Heart right ventricle (tissue), 16 donors: ENCODE data around the gene RBBP5. TPM values are rescaled to one million over a fixed set of nuclear protein-coding genes. Genes with fewer than 3 reads are reported as not detected.

Source experiments
- ATAC-seq, 8 donors: fragments of 200-7000 bp; cut with Tn5 transposase; one replicate each; pipeline ENCODE4 v1.9.1; 2020; ENCODE audit warnings: mild to moderate bottlenecking in 8 of 8, moderate library complexity in 8 of 8, moderate number of reproducible peaks in 1 of 8
- DNase-seq, 2 donors: peaks; one replicate each; pipeline ENCODE4 v3.0.0-alpha.2; 2020
- H3K27ac ChIP-seq, 10 donors: fragments of 200-600 bp; sonication (generic) in 2 of 10; one replicate each; pipeline versions ENCODE4 v1.5.0 to v1.8.0; 2020 to 2022; ENCODE audit warnings: mild to moderate bottlenecking in 3 of 10
- H3K27me3 ChIP-seq, 7 donors: fragments of 200-600 bp; one replicate each; pipeline ENCODE4 v1.8.0; 2021 to 2022; ENCODE audit warnings: mild to moderate bottlenecking in 2 of 7
- H3K36me3 ChIP-seq, 9 donors: fragments of 200-600 bp; sonication (generic) in 1 of 9; one replicate each; pipeline versions ENCODE4 v1.5.0 to v1.8.0; 2020 to 2022; ENCODE audit warnings: mild to moderate bottlenecking in 2 of 9
- H3K4me1 ChIP-seq, 9 donors: fragments of 200-600 bp; sonication (generic) in 1 of 9; one replicate each; pipeline versions ENCODE4 v1.5.0 to v1.8.0; 2020 to 2022; ENCODE audit warnings: mild to moderate bottlenecking in 4 of 9
- H3K4me3 ChIP-seq, 10 donors: fragments of 200-600 bp; sonication (generic) in 2 of 10; one replicate each; pipeline versions ENCODE4 v1.5.0 to v1.8.0; 2020 to 2022; ENCODE audit warnings: mild to moderate bottlenecking in 7 of 10, moderate library complexity in 2 of 10
- H3K9me3 ChIP-seq, 11 donors: fragments of 200-600 bp in 10 of 11; sonication (generic) in 2 of 11; one replicate each; pipeline versions ENCODE4 v1.5.0 to v1.8.0; 2013 to 2022; ENCODE audit warnings: mild to moderate bottlenecking in 2 of 11, control low read depth in 1 of 11, moderate library complexity in 1 of 11
- WGBS, 2 donors: extraction: QIAGEN DNeasy Blood & Tissue Kit; methylation state at CpG; one replicate each; pipeline ENCODE4 v1.1.7; 2013; ENCODE audit warnings: inconsistent platforms in 1 of 2; 5-methylcytosine and 5-hydroxymethylcytosine counted together
- intact Hi-C, 10 donors: fragments of 100-400 bp; cut with DNase I; formaldehyde crosslinking; loops; one replicate each; pipeline versions ENCODE4 v1.11.1 to v1.14.2; 2022
- polyA plus RNA-seq, 2 donors: library from polyadenylated mRNA; stranded (reverse); fragments of 200-250 nt; gene quantifications; one replicate each; pipeline ENCODE4 v1.2.3, GENCODE V29; 2013
- total RNA-seq, 10 donors: library from RNA; stranded (reverse); fragmentation: NEBNext Ultra II Directional in 3 of 10; extraction: Animal tissue kit (Norgen Biotek cat#: 25700) in 3 of 10; gene quantifications; one replicate each; pipeline versions ENCODE4 v1.2.1 to v1.2.4, GENCODE V29; 2021 to 2023
- TF ChIP-seq, protein P1 (sequence below), 9 donors: fragments of 200-600 bp; sonication (generic) in 2 of 9; IDR thresholded peaks; one replicate each; pipeline versions ENCODE4 v1.5.0 to v1.8.0; 2021 to 2022; ENCODE audit warnings: antibody characterized with exemption in 9 of 9, mild to moderate bottlenecking in 5 of 9, moderate library complexity in 1 of 9
- donor health status: Arrhythmogenic right ventricular cardiomyopathy.
- donor health status: ischemic (EF 13 %, LVEDD 7.1; RV severe dilation, severe dysfunction).
- donor health status: healthy with polysubstance abuse.
- donor health status: DM: no; HTN: yes; CAD: no.
- donor health status: DM: no; HTN: no; CAD: no.
- donor health status: ischemic (EF 25% LVEDD 6.9; RV normal size, moderate dysfunction).
- donor health status: ischemic (EF 25% LVEDD 5.7; RV mildly dilated, moderate dysfunction).
- donor health status: healthy.
- donor health status: DM: yes; HTN: yes; CAD: no.
- donor health status: Ischemic cardiomyopathy.
- donor health status: ischemic (EF 35%, LVEDD 5.7; RV mildly dilated, moderate dysfunction).
- donor health status: nonischemic (EF 11% LVEDD 7.7; RV severe dilation, severe dysfunction).
- donor health status: DM: yes; HTN: yes; CAD: no.
- donor health status: PGD.
- donor health status: ischemic (EF 29% LVEDD 5.4; RV normal size, mild dysfunction).
- donor health status: nonischemic (EF 23%, LVEDD 6.1; RV moderate dilation, normal function).

Gene RBBP5
- total and polyA plus RNA-seq, 12 donors, result 3.4 to 12.4 (median 9.0) TPM

DNA sequence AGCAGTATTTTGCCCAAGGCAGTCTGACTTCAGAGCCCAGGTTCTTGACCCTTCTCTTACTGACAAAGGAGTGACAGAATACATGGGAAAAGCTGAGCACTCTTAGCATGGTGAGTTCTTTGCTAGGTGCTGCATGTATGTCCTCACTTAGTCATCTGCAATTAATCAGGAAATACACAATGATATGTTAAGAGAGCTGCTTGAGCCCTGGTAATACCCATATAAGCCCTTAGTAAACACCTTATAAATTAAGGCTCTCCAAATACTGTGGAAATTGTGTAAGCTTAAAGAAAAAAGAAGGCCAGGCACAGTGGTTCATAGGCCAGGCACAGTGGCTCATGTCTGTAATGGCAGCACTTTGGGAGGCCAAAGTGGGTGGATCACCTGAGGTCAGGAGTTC is 23.5 kb downstream of the RBBP5 start:
- H3K9me3 ChIP-seq, result no peaks in the 10 kb centered on the region
- no peak overlapping the region for H3K4me3 ChIP-seq
- no peak for DNase-seq
- no peak overlapping the region for H3K27ac ChIP-seq
- H3K36me3 ChIP-seq, result peaks cover 0 to 98% (median 88%) of the 10 kb centered on the region in 9 donors
- intact Hi-C loops, result no loop called here
- no peaks in the 10 kb centered on the region for H3K27me3 ChIP-seq
- no peak for ATAC-seq
- TF ChIP-seq, protein P1, sequence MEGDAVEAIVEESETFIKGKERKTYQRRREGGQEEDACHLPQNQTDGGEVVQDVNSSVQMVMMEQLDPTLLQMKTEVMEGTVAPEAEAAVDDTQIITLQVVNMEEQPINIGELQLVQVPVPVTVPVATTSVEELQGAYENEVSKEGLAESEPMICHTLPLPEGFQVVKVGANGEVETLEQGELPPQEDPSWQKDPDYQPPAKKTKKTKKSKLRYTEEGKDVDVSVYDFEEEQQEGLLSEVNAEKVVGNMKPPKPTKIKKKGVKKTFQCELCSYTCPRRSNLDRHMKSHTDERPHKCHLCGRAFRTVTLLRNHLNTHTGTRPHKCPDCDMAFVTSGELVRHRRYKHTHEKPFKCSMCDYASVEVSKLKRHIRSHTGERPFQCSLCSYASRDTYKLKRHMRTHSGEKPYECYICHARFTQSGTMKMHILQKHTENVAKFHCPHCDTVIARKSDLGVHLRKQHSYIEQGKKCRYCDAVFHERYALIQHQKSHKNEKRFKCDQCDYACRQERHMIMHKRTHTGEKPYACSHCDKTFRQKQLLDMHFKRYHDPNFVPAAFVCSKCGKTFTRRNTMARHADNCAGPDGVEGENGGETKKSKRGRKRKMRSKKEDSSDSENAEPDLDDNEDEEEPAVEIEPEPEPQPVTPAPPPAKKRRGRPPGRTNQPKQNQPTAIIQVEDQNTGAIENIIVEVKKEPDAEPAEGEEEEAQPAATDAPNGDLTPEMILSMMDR (IDR thresholded peaks at IDR 0.05), result no peak
- H3K4me1 ChIP-seq, result no peaks in the 10 kb centered on the region

DNA sequence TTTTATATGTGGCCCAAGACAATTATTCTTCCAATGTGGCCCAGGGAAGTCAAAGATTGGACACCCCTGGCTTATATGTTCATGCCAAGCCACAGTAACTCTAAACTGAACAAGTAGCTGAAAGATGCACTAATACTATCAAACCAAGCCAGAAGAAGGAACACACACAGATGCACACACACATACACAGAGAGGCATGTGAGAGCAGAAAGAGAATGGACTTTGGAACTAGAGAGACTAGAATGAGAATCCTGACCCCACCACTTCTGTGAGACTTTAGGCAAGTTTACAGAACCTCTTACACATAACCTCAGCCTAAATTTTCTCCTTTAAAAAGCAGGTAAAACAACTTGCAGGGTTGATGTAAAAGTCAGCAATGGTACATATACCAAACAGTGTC is 26.4 kb downstream of the RBBP5 start:
- ATAC-seq (no peak), DNase-seq (no peak)
- Histone ChIP-seq H3K9me3 (no peaks in the 10 kb centered on the region), H3K36me3 (peaks cover 0 to 98% (median 90%) of the 10 kb centered on the region in 9 donors), H3K27me3 (no peaks in the 10 kb centered on the region), H3K27ac (no peak overlapping the region), H3K4me1 (no peaks in the 10 kb centered on the region), H3K4me3 (no peak overlapping the region)
- TF ChIP-seq, protein P1 (IDR thresholded peaks at IDR 0.05), result no peak
- intact Hi-C loops, result no loop called here

DNA sequence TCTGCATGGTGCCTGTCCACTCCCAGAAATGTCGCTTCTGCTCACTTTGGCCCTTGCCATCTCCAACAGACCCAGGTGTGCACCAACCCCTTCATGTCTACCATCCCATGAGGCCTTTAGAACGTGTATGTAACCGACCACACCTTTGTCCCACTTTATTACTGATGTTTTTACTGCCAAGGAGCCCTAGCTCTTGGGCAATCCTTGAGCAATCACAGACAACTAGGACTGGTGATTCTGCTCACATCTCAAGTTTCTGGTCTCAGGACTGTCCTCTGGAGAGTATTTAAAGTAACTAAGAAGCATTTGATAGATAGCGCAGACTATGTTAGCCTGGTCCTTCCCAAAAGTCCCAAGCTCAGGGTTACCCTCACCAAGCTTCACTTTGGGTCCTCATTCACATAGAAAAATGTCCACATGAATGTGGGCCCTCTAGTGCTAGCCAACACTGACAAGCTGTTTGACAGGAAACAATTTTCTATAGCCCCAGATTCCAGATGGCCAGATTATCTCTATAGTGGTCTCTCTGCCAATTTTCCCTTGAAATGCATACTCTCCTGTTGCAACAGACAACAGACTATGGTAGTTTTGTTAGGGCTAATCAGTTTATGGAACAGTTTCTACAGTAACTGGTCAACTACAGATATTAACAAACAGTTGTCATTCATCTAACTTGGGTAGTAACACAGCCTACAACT is 30.6 kb downstream of the RBBP5 start:
- Histone ChIP-seq H3K4me1 (no peaks in the 10 kb centered on the region), H3K36me3 (peaks cover 0 to 97% (median 68%) of the 10 kb centered on the region in 9 donors), H3K4me3 (no peak overlapping the region), H3K27me3 (no peaks in the 10 kb centered on the region), H3K27ac (no peak overlapping the region), H3K9me3 (no peaks in the 10 kb centered on the region)
- DNase-seq (no peak), ATAC-seq (no peak)
- WGBS, 2 donors, result 92 to 95% methylated on average over 4 of the region's 4 CpGs
- intact Hi-C loops, result no loop called here
- TF ChIP-seq, protein P1 (IDR thresholded peaks at IDR 0.05), result no peak

DNA sequence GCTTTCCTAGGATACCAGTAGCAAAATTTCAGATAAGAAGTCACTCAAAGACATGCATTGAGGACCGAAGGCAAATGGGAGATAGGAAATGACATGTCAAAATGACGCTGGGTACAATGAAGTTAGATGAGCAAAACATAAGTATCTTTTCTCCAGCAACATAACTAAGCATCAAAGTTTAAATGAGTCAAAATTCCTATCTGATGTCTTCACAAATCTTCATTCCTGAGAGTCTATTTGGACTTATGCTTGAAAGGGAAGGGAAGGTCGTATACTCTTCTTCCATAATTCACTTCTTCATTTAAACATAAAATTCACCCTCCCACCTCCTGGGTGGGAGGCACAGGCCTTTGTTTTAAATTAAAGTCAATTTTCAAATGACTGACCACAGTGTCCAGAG is 33.4 kb downstream of the RBBP5 start:
- DNase-seq (no peak), ATAC-seq (no peak)
- H3K27ac ChIP-seq, result no peak overlapping the region
- WGBS, 2 donors, result 87 to 91% methylated on average over 3 of the region's 3 CpGs
- peaks cover 0 to 98% (median 57%) of the 10 kb centered on the region in 9 donors for H3K36me3 ChIP-seq
- H3K4me3 ChIP-seq, result no peak overlapping the region
- H3K4me1 ChIP-seq, result no peaks in the 10 kb centered on the region
- no peaks in the 10 kb centered on the region for H3K27me3 ChIP-seq
- TF ChIP-seq, protein P1 (IDR thresholded peaks at IDR 0.05), result no peak
- H3K9me3 ChIP-seq, result no peaks in the 10 kb centered on the region
- intact Hi-C loops, result no loop called here
